Adrenal gland (tissue), 12 donors: ENCODE measurements around the gene CZIB. TPM values are rescaled to one million over a fixed set of nuclear protein-coding genes. Genes with fewer than 3 reads are reported as not detected.

Experiments used
- DNase-seq, 7 donors: peaks; one replicate each; pipeline ENCODE4 v3.0.0-alpha.2; 2019 to 2020
- H3K27ac ChIP-seq, 5 donors: fragments of 200-600 bp; sonication (generic) in 4 of 5; 1 replicate in 3 of 5; 2 replicates in 2 of 5; pipeline versions ENCODE4 v1.5.1 to v1.8.0; 2016 to 2020; ENCODE audit warnings: mild to moderate bottlenecking in 1 of 5
- H3K27me3 ChIP-seq: fragments of 200-600 bp; 2 replicates; pipeline ENCODE4 v1.8.0; 2021
- H3K36me3 ChIP-seq, 2 donors: fragments of 200-600 bp; replicated peaks in 1 of 2; 1 replicate in 1 of 2; 2 replicates in 1 of 2; pipeline versions ENCODE4 v1.5.1 to v1.8.0; 2018 to 2022
- H3K4me1 ChIP-seq, 2 donors: fragments of 200-600 bp; replicated peaks in 1 of 2; 1 replicate in 1 of 2; 2 replicates in 1 of 2; pipeline versions ENCODE4 v1.5.1 to v1.8.0; 2018 to 2021
- H3K4me3 ChIP-seq, 4 donors: fragments of 200-600 bp; sonication (generic) in 3 of 4; one replicate each; pipeline ENCODE4 v1.5.1; 2016 to 2018
- H3K9me3 ChIP-seq, 3 donors: fragments of 200-600 bp; sonication (generic) in 1 of 3; replicated peaks in 1 of 3; 1 replicate in 2 of 3; 2 replicates in 1 of 3; pipeline versions ENCODE4 v1.5.1 to v1.8.0; 2016 to 2021
- POLR2A ChIP-seq, 2 donors: fragments of 450-650 bp; IDR thresholded peaks; one replicate each; pipeline ENCODE4 v1.6.1; 2017; ENCODE audit warnings: antibody characterized with exemption in 2 of 2, mild to moderate bottlenecking in 2 of 2, moderate library complexity in 1 of 2
- WGBS, 4 donors: extraction: QIAGEN DNeasy Blood & Tissue Kit in 2 of 4; methylation state at CpG; one replicate each; pipeline versions ENCODE4 v1.1.5 to v1.1.7; 2013 to 2017; 5-methylcytosine and 5-hydroxymethylcytosine counted together
- intact Hi-C, 2 donors: fragments of 100-400 bp; cut with DNase I; formaldehyde crosslinking; loops; one replicate each; pipeline versions ENCODE4 v1.14.1 to v1.15.0; 2022 to 2023
- polyA plus RNA-seq, 3 donors: library from polyadenylated mRNA; stranded (reverse); fragments of 200-250 nt in 2 of 3; fragments of 350-450 nt in 1 of 3; fragmentation: Illumina TruSeq in 1 of 3; extraction: RNeasy Lipid Tissue Mini Kit (QIAGEN cat#74804) in 1 of 3; gene quantifications; one replicate each; pipeline ENCODE4 v1.2.3, GENCODE V29; 2013 to 2014
- total RNA-seq, 9 donors: library from RNA; depleted of rRNA in 4 of 9; stranded (reverse); fragments of >200 nt in 4 of 9; fragments of 120-200 nt in 1 of 9; fragmentation: NEBNext Ultra II Directional in 1 of 9; extraction: Animal tissue kit (Norgen Biotek cat#: 25700) in 1 of 9; gene quantifications; one replicate each; pipeline versions ENCODE4 v1.1.0 to v1.2.4, GENCODE V29; 2013 to 2023
- TF ChIP-seq, protein P1 (sequence below), 6 experiments: fragments of 450-650 bp in 4 of 6; fragments of 200-600 bp in 2 of 6; sonication (generic) in 1 of 6; IDR thresholded peaks; 1 replicate in 5 of 6; 2 replicates in 1 of 6; pipeline versions ENCODE4 v1.5.1 to v1.8.0; 2016 to 2021; ENCODE audit warnings: antibody characterized with exemption in 6 of 6, mild to moderate bottlenecking in 2 of 6, moderate library complexity in 1 of 6
- donor health status: healthy with polysubstance abuse.
- donor health status: Bipolar disorder and iron deficiency.
- donor health status: DM: yes; HTN: yes; CAD: no.
- donor health status: DM: no; HTN: no; CAD: no.
- donor health status: DM: no; HTN: no; CAD: no.
- donor health status: DM: yes; HTN: yes; CAD: no.

The CZIB gene
- total and polyA plus RNA-seq, 12 donors = 21.2 to 108 (median 58.9) TPM

GRCh38 chr1:53260631-53261247 lies 40.3 kb upstream of the CZIB start:
- Histone ChIP-seq H3K36me3 (no peaks in the 10 kb centered on the region), H3K4me3 (no peak overlapping the region), H3K27ac (no peak overlapping the region), H3K4me1 (no peaks in the 10 kb centered on the region), H3K9me3 (no peaks in the 10 kb centered on the region), H3K27me3 (no peaks in the 10 kb centered on the region)
- no peak for DNase-seq
- TF ChIP-seq, protein P1, sequence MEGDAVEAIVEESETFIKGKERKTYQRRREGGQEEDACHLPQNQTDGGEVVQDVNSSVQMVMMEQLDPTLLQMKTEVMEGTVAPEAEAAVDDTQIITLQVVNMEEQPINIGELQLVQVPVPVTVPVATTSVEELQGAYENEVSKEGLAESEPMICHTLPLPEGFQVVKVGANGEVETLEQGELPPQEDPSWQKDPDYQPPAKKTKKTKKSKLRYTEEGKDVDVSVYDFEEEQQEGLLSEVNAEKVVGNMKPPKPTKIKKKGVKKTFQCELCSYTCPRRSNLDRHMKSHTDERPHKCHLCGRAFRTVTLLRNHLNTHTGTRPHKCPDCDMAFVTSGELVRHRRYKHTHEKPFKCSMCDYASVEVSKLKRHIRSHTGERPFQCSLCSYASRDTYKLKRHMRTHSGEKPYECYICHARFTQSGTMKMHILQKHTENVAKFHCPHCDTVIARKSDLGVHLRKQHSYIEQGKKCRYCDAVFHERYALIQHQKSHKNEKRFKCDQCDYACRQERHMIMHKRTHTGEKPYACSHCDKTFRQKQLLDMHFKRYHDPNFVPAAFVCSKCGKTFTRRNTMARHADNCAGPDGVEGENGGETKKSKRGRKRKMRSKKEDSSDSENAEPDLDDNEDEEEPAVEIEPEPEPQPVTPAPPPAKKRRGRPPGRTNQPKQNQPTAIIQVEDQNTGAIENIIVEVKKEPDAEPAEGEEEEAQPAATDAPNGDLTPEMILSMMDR (IDR thresholded peaks at IDR 0.05) = no peak
- no peak for TF ChIP-seq POLR2A (IDR thresholded peaks at IDR 0.05)
- intact Hi-C loops = no loop called here
- WGBS, 4 donors = 51 to 65% (median 57%) methylated on average over 4 of the region's 4 CpGs

DNA sequence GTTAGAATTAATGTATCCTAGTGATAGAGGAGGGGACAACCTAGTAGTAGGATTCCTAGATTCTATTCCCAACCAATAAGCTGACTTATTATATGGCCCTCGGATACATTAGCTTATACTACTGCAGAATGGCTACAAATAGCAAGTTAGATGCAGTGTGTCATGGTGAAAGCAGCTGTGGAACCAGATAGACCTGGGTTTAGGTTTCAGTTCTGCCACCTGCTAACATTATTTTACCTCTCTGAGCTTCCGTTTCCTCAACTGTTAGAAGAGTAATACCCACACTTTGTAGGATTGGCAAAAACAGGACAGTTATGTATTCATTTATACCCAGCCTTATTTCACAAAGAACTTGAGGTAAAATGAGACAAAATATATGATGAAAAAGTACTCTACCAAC lies 39.5 kb upstream of the CZIB start:
- no peak for DNase-seq
- H3K9me3 ChIP-seq = no peaks in the 10 kb centered on the region
- H3K27me3 ChIP-seq = no peaks in the 10 kb centered on the region
- no peak for TF ChIP-seq POLR2A (IDR thresholded peaks at IDR 0.05)
- TF ChIP-seq, protein P1 (IDR thresholded peaks at IDR 0.05) = no peak
- WGBS, 4 donors = 85 to 93% (median 92%) methylated on average over 2 of the region's 2 CpGs
- intact Hi-C loops = no loop called here
- H3K4me3 ChIP-seq = no peak overlapping the region
- H3K4me1 ChIP-seq = no peaks in the 10 kb centered on the region
- H3K36me3 ChIP-seq = no peaks in the 10 kb centered on the region
- H3K27ac ChIP-seq = no peak overlapping the region

DNA sequence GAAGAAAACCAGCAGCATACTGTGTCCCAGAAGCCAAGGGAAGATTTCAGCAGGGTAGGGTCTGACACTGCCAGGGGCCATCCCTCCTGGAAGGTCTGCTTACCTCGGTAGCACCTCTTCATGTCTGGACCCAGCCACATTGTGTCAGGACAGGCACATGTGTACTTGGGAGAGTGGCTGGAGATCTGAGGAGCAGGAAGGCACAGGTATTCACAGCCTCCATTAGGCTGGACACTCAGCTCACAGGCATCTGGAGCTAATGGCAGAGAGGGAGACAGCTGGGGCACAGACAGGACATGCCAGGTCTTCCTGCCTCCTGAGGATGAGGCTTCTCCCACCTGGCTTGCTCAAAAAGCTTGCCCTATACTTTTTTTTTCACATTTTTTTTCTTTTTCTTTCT lies 37.8 kb upstream of the CZIB start:
- no peaks in the 10 kb centered on the region for H3K9me3 ChIP-seq
- 60 to 89% (median 78%) methylated on average over 1 of the region's 1 CpG for WGBS, 4 donors
- no peak for DNase-seq
- H3K36me3 ChIP-seq = no peaks in the 10 kb centered on the region
- H3K27ac ChIP-seq = no peak overlapping the region
- no peak overlapping the region for H3K4me3 ChIP-seq
- H3K4me1 ChIP-seq = peaks cover 0 to 5% of the 10 kb centered on the region in 2 donors
- H3K27me3 ChIP-seq = no peaks in the 10 kb centered on the region
- TF ChIP-seq, protein P1 (IDR thresholded peaks at IDR 0.05) = no peak
- TF ChIP-seq POLR2A (IDR thresholded peaks at IDR 0.05) = no peak
- intact Hi-C loops = no loop called here

DNA sequence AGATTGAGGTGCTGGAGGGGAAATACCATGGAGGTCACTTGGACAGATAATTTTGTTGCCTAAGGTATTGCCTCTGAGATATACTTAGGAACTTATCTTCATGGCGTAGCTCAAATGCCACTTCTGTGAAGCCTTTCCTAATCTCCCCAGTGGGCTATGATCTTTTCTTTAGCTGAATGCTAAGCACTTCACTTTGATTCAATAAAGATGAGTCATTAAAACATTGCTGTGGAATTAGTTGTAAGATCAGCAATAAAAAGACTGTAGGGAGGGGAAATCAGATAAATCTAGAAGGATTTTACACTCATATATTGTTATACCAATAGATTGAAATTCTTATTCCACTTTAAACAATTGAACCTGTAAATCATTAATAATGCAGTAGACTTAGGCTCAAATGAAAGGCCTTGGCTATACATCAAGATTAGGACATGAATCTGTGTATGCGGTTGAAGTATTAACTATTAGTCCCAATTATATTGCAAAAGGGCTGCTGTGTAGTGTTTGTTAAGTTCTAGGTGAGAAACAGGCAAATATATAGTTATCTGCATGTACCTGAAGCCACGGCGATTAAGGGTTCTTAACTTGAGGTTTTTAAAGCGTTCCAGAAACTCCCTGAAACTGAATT lies 37.1 kb upstream of the CZIB start:
- intact Hi-C loops = no loop called here
- Histone ChIP-seq H3K4me3 (no peak overlapping the region), H3K36me3 (no peaks in the 10 kb centered on the region), H3K9me3 (no peaks in the 10 kb centered on the region), H3K27ac (no peak overlapping the region), H3K4me1 (peaks cover 0 to 5% of the 10 kb centered on the region in 2 donors), H3K27me3 (no peaks in the 10 kb centered on the region)
- no peak for DNase-seq
- TF ChIP-seq, protein P1 (IDR thresholded peaks at IDR 0.05) = no peak
- no peak for TF ChIP-seq POLR2A (IDR thresholded peaks at IDR 0.05)
- WGBS, 4 donors = 85 to 95% (median 92%) methylated on average over 5 of the region's 5 CpGs
